ENCODE measurements around the gene ASF1B. TPM values are rescaled to one million over a fixed set of nuclear protein-coding genes. Genes with fewer than 3 reads are reported as not detected.
A peak's percentile ranks its signal among the peaks of the same experiment; 100 is the strongest.

Gene ASF1B
- total and polyA plus RNA-seq, 12 donors, result 0.17 to 5.6 (median 0.63) TPM

GRCh38 chr19:14156122-14156521 is 19.7 kb upstream of the ASF1B start:
- Histone ChIP-seq H3K4me3 (no peak overlapping the region), H3K27ac (no peak overlapping the region), H3K27me3 (no peaks in the 10 kb centered on the region), H3K4me1 (peaks cover 0 to 3% (median 0%) of the 10 kb centered on the region in 9 donors), H3K36me3 (peaks cover 0 to 78% (median 27%) of the 10 kb centered on the region in 9 donors), H3K9me3 (no peaks in the 10 kb centered on the region)
- ATAC-seq, result no peak
- TF ChIP-seq, protein P1, sequence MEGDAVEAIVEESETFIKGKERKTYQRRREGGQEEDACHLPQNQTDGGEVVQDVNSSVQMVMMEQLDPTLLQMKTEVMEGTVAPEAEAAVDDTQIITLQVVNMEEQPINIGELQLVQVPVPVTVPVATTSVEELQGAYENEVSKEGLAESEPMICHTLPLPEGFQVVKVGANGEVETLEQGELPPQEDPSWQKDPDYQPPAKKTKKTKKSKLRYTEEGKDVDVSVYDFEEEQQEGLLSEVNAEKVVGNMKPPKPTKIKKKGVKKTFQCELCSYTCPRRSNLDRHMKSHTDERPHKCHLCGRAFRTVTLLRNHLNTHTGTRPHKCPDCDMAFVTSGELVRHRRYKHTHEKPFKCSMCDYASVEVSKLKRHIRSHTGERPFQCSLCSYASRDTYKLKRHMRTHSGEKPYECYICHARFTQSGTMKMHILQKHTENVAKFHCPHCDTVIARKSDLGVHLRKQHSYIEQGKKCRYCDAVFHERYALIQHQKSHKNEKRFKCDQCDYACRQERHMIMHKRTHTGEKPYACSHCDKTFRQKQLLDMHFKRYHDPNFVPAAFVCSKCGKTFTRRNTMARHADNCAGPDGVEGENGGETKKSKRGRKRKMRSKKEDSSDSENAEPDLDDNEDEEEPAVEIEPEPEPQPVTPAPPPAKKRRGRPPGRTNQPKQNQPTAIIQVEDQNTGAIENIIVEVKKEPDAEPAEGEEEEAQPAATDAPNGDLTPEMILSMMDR (IDR thresholded peaks at IDR 0.05), result no peak
- WGBS, 2 donors, result 93 to 95% methylated on average over 12 of the region's 12 CpGs
- no peak for DNase-seq
- intact Hi-C loops (cut with DNase I), result loop anchor here in 1 of 10 donors (10.0 kb wide), 2 partner anchors 49 to 129 kb away; partner anchors contain the start of gene ADGRL1

DNA sequence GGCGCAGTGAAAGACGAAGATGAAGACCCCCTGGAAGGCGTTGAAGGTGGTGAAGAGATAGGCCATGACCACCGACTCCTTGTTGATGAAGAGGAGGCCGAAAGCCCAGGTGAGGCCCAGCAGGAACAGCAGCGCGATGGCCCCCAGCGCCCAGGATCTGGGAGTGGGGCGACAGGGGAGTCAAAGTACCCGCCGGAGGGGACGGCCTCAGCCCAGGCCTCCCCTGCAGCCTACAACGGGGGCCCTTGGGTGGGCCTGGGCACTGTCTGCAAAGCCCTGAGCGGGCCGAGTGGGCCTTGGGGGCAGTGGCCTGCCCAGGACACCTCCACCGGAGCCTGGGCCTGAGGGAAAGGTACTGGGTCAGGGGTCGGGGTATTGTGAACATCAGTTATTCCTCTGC is 19.0 kb upstream of the ASF1B start:
- 95 to 96% methylated on average over 17 of the region's 17 CpGs for WGBS, 2 donors
- ATAC-seq (no peak), DNase-seq (no peak)
- Histone ChIP-seq H3K27me3 (no peaks in the 10 kb centered on the region), H3K4me3 (no peak overlapping the region), H3K9me3 (no peaks in the 10 kb centered on the region), H3K4me1 (peaks cover 0 to 10% (median 4%) of the 10 kb centered on the region in 9 donors), H3K27ac (no peak overlapping the region), H3K36me3 (peaks cover 0 to 77% (median 27%) of the 10 kb centered on the region in 9 donors)
- TF ChIP-seq, protein P1 (IDR thresholded peaks at IDR 0.05), result no peak
- intact Hi-C loops (cut with DNase I), result loop anchor here in 1 of 10 donors (10.0 kb wide), 2 partner anchors 49 to 129 kb away; partner anchors contain the start of gene ADGRL1

DNA sequence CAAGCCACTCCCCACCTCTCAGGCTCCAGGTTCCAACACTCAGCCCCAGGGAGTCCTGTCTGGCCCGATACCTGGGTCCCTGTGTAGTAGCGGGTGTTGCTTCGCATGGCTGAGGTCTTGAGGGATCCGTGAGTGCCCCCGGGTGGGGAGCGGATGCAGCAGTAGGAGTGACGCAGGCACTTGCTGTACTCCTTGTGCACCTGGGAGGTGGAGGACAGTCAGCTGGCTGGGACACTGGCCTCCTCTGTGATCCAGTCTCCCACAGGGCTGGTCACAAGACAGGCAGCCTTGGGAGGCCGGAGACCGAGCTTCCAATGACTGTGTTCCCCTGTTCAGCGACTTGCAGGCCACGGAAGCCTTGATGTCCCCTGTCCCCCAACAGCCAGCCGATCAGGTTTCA is 16.3 kb upstream of the ASF1B start:
- Histone ChIP-seq H3K27ac (no peak overlapping the region), H3K9me3 (no peaks in the 10 kb centered on the region), H3K4me3 (no peak overlapping the region), H3K27me3 (no peaks in the 10 kb centered on the region), H3K4me1 (peaks cover 2 to 37% (median 30%) of the 10 kb centered on the region in 9 donors), H3K36me3 (peaks cover 0 to 57% (median 16%) of the 10 kb centered on the region in 9 donors)
- 95 to 96% methylated on average over 12 of the region's 12 CpGs for WGBS, 2 donors
- ATAC-seq (no peak), DNase-seq (no peak)
- intact Hi-C loops (cut with DNase I), result loop anchor here in 2 of 10 donors (5.0 to 10.0 kb wide), 3 partner anchors 52 to 195 kb away; partner anchors contain the start of gene ADGRL1 (in 1 of the 2)
- TF ChIP-seq, protein P1 (IDR thresholded peaks at IDR 0.05), result no peak

GRCh38 chr19:14150770-14151661 is 14.6 kb upstream of the ASF1B start:
- no peaks in the 10 kb centered on the region for H3K9me3 ChIP-seq
- DNase-seq, result no peak
- peaks cover 2 to 47% (median 31%) of the 10 kb centered on the region in 9 donors for H3K4me1 ChIP-seq
- no peak for ATAC-seq
- H3K27me3 ChIP-seq, result no peaks in the 10 kb centered on the region
- 91 to 94% methylated on average over 37 to 47 of the region's 47 CpGs for WGBS, 2 donors
- no peak overlapping the region for H3K4me3 ChIP-seq
- H3K27ac ChIP-seq, result peak overlapping the region in 9 of 10 donors; percentile 71 to 90 (median 86)
- TF ChIP-seq, protein P1 (IDR thresholded peaks at IDR 0.05), result no peak
- H3K36me3 ChIP-seq, result peaks cover 0 to 40% (median 13%) of the 10 kb centered on the region in 9 donors
- intact Hi-C loops (cut with DNase I), result loop anchor here in 2 of 10 donors (5.0 to 10.0 kb wide), 3 partner anchors 54 to 196 kb away; partner anchors contain the start of gene ADGRL1 (in 1 of the 2)

Measured in heart right ventricle (tissue), 16 donors.